Measurements from ENCODE around the gene ACBD4. TPM values are rescaled to one million over a fixed set of nuclear protein-coding genes. Genes with fewer than 3 reads are reported as not detected.
A peak's percentile ranks its signal among the peaks of the same experiment; 100 is the strongest.

The ACBD4 gene
- total RNA-seq, 2 donors from 2014 or later: 13.0 to 16.6 TPM

DNA sequence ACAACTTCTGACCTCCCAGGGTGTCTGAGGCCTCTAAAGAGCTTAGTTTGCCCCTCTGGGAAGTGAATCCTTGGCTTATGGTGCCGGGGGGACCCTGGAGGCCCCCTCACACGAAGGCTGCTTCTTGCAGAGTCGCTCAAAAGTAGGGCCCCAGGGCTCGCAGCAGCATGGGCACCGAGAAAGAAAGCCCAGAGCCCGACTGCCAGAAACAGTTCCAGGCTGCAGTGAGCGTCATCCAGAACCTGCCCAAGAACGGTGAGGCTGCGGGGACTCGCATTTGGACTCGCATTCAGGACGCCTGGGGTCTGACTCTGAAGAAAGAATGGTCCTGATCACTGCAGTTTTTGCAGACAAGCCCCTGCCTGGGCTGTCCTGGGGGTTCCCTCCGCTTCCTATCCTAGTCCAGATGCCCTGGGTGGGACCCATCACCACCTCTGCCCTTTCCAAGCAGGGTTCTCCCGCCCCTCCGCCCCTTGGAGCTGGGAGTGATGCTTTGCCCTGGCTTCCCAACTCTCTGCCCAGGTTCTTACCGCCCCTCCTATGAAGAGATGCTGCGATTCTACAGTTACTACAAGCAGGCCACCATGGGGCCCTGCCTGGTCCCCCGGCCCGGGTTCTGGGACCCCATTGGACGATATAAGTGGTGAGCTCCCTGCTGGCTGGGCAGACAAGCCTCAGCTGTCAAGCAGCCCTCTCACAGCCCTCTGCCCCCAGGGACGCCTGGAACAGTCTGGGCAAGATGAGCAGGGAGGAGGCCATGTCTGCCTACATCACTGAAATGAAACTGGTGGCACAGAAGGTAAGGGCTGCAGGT lies 698 bp downstream of the ACBD4 start:
- intact Hi-C loops (cut with DNase I): loop anchor here (2.0 kb wide), 1 partner anchor 61 kb away; no protein-coding TSS in a partner anchor
- H3K4me1 ChIP-seq: peaks cover 10% of the 10 kb centered on the region
- H3K9ac ChIP-seq (ENCODE audit: low read depth in 2 of 2, low read length in 2 of 2): peak overlapping the region; percentile 86 to 96
- no peaks in the 10 kb centered on the region for H3K27me3 ChIP-seq
- TF ChIP-seq, protein P1, sequence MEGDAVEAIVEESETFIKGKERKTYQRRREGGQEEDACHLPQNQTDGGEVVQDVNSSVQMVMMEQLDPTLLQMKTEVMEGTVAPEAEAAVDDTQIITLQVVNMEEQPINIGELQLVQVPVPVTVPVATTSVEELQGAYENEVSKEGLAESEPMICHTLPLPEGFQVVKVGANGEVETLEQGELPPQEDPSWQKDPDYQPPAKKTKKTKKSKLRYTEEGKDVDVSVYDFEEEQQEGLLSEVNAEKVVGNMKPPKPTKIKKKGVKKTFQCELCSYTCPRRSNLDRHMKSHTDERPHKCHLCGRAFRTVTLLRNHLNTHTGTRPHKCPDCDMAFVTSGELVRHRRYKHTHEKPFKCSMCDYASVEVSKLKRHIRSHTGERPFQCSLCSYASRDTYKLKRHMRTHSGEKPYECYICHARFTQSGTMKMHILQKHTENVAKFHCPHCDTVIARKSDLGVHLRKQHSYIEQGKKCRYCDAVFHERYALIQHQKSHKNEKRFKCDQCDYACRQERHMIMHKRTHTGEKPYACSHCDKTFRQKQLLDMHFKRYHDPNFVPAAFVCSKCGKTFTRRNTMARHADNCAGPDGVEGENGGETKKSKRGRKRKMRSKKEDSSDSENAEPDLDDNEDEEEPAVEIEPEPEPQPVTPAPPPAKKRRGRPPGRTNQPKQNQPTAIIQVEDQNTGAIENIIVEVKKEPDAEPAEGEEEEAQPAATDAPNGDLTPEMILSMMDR (IDR thresholded peaks at IDR 0.05): no peak
- H3K27ac ChIP-seq: peak overlapping the region; percentile 65
- DNase-seq: no peak
- no peaks in the 10 kb centered on the region for H3K36me3 ChIP-seq
- peak overlapping the region; percentile 82 for H3K4me3 ChIP-seq
- no peaks in the 10 kb centered on the region for H3K9me3 ChIP-seq

DNA sequence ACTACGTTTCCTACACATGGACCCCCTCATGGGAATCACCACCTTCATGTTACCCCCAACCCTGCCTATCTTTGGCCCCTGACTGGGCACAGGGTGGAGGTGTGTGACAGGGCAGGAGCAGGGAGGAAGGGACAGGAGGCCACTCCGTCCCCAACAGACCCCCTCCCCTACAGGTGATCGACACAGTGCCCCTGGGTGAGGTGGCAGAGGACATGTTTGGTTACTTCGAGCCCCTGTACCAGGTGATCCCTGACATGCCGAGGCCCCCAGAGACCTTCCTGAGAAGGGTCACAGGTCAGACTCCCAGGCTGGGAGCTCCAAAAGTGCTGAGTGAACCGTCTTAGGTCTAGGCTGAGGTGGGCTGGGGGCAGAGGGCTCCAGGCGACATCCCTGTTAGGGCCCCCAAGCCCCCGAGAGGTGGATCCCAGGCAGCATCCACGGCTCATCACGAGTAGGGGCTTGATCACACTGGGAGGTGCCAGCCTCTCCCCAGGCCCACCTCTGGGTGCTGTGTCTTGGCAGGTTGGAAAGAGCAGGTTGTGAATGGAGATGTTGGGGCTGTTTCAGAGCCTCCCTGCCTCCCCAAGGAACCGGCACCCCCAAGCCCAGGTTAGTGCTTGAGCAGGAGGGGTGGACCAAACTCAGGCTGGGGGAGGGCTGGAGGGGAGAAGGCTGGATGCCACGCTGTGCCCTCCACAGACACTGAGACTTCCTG lies 1.5 kb downstream of the ACBD4 start:
- no peak for DNase-seq
- H3K4me1 ChIP-seq: peaks cover 10% of the 10 kb centered on the region
- no peaks in the 10 kb centered on the region for H3K9me3 ChIP-seq
- TF ChIP-seq, protein P1 (IDR thresholded peaks at IDR 0.05): no peak
- no peaks in the 10 kb centered on the region for H3K36me3 ChIP-seq
- H3K27me3 ChIP-seq: no peaks in the 10 kb centered on the region
- intact Hi-C loops (cut with DNase I): no loop called here
- no peak overlapping the region for H3K4me3 ChIP-seq
- no peak overlapping the region for H3K27ac ChIP-seq
- peak overlapping the region in 1 of 2 donors; percentile 96 for H3K9ac ChIP-seq (ENCODE audit: low read depth in 2 of 2, low read length in 2 of 2)

DNA sequence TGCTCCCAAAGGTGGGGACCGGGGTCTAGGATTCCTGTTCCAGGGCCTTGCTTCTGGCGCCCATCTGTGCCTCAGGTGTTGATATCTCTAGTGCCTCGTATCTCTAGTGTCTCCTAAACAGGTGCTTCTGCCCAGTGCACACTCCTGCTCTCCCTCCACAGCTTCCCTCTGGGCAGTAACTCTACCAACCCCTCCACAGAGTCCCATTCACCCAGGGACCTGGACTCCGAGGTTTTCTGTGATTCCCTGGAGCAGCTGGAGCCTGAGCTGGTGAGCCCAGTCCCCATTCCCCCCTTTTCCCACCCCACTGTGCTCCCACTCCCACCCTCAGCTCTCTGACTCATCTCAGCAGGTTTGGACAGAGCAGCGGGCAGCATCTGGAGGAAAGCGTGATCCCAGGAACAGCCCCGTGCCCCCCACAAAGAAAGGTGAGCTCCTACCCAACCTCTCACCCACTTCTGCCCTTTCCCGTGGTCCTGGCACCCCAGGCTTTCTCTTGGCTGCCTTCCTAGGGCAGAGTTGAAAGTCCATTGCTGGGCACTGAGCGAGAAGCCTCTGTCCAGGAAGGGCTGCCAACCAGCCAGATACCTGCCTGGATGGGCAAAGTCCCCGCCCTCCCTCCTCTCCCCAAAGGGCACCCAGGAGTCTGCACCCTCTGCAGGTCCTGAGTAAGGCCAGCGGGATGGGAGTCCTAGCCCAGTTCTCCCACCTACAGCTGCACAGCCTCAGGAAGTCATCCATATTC lies 2.2 kb downstream of the ACBD4 start:
- no peaks in the 10 kb centered on the region for H3K27me3 ChIP-seq
- H3K9ac ChIP-seq (ENCODE audit: low read depth in 2 of 2, low read length in 2 of 2): no peak overlapping the region
- DNase-seq: peak; percentile 77
- TF ChIP-seq, protein P1 (IDR thresholded peaks at IDR 0.05): no peak
- no peak overlapping the region for H3K27ac ChIP-seq
- peaks cover 10% of the 10 kb centered on the region for H3K4me1 ChIP-seq
- no peaks in the 10 kb centered on the region for H3K36me3 ChIP-seq
- intact Hi-C loops (cut with DNase I): no loop called here
- no peak overlapping the region for H3K4me3 ChIP-seq
- H3K9me3 ChIP-seq: no peaks in the 10 kb centered on the region

DNA sequence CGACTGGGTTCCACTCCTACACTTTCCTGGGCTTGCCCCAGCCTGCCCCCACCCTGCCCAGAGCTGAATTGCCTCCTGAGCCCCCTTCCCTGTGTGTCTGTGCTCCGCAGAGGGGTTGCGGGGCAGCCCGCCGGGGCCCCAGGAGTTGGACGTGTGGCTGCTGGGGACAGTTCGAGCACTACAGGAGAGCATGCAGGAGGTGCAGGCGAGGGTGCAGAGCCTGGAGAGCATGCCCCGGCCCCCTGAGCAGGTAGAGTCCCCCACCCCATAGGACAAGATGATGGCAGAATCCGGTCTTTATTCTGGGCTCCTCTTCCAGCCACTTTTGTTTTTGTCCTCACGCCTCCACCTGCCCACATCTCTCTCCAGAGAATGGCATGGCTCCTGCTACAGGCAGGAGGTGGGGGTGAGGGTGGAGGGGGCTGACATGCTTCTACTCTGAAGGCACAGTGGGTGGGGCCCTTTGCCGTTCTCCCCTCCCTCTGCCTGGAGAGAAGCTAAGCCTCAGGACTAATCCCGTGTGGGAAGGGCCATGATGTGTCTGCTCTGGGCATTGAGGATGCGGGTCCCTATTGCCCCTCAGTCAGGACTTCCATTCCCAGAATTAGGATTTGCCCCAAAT lies 3.5 kb downstream of the ACBD4 start:
- H3K9ac ChIP-seq (ENCODE audit: low read depth in 2 of 2, low read length in 2 of 2): peak overlapping the region in 1 of 2 donors; percentile 9
- intact Hi-C loops (cut with DNase I): no loop called here
- DNase-seq: no peak
- no peak overlapping the region for H3K4me3 ChIP-seq
- no peaks in the 10 kb centered on the region for H3K27me3 ChIP-seq
- H3K27ac ChIP-seq: no peak overlapping the region
- no peaks in the 10 kb centered on the region for H3K9me3 ChIP-seq
- TF ChIP-seq, protein P1 (IDR thresholded peaks at IDR 0.05): no peak
- no peaks in the 10 kb centered on the region for H3K36me3 ChIP-seq
- peaks cover 10% of the 10 kb centered on the region for H3K4me1 ChIP-seq

DNA sequence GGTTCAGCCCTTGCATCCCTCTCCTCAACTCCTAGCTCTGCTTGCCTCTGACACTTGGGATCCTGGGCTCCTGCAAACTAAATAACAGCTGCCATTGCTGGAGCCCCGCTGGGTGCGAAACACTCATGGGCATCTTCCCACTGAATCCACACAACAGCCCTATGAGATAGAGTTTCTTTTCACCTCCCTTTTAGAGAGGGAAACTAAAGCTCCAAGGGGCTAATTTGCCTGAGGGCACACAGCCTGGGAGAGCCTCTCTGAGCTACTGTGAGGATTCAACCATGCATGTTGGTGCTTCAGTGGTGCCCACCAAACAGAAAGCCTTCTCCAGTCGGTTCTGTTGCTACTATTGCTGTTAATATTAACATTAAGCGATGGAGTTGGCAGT lies 4.0 kb downstream of the ACBD4 start:
- Histone ChIP-seq H3K9me3 (no peaks in the 10 kb centered on the region), H3K27ac (no peak overlapping the region), H3K9ac (ENCODE audit: low read depth in 2 of 2, low read length in 2 of 2) (peak overlapping the region in 1 of 2 donors; percentile 9), H3K4me1 (peaks cover 10% of the 10 kb centered on the region), H3K36me3 (no peaks in the 10 kb centered on the region), H3K27me3 (no peaks in the 10 kb centered on the region), H3K4me3 (no peak overlapping the region)
- intact Hi-C loops (cut with DNase I): no loop called here
- TF ChIP-seq, protein P1 (IDR thresholded peaks at IDR 0.05): no peak
- DNase-seq: no peak
